Skeletal muscle satellite cell (primary cell): ENCODE measurements around the gene VAV2.

ENCODE experiments used
- H3K27me3 ChIP-seq: 2 replicates; pipeline ENCODE4 v1.7.0; 2013; ENCODE audit warnings: low read length; ENCODE audit not compliant: control insufficient read depth, insufficient read depth
- H3K36me3 ChIP-seq: 2 replicates; pipeline ENCODE4 v1.7.0; 2013; ENCODE audit warnings: mild to moderate bottlenecking, control low read depth, low read length; ENCODE audit not compliant: insufficient read depth
- H3K4me1 ChIP-seq: 2 replicates; pipeline ENCODE4 v1.7.0; 2013; ENCODE audit warnings: low read length; ENCODE audit not compliant: control insufficient read depth, insufficient read depth
- H3K4me2 ChIP-seq: 2 replicates; pipeline ENCODE4 v1.7.0; 2013; ENCODE audit warnings: mild to moderate bottlenecking, low read length
- H3K4me3 ChIP-seq: 2 replicates; pipeline ENCODE4 v1.7.0; 2013; ENCODE audit warnings: low read length
- H3K9ac ChIP-seq: 2 replicates; pipeline ENCODE4 v1.7.0; 2013; ENCODE audit warnings: mild to moderate bottlenecking, low read depth, low read length, moderate library complexity
- H3K9me3 ChIP-seq: replicated peaks from 2 replicates; pipeline ENCODE4 v1.7.0; 2013; ENCODE audit warnings: mild to moderate bottlenecking, control low read depth, low read length

The VAV2 gene

DNA sequence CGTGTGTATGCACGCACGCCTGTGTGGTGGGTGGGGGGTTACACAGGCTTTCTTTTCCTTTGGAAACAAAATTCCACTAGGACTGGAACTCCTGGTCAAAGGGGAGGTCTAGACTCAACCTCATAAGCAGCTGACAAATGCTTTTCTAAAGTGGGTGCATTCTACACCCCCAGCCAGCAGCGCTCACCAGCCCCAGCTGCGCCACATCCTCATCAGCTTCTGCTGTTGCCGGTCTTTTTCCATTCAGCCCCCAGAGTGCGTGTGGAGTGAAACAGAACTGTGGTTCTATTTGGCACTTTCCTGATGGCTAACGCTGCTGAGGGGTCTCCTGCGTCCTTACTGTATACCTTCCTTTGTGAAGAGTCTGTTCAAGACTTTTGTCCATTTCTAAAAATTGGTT, 176.3 kb downstream of the VAV2 start:
- Histone ChIP-seq H3K4me2 (no peak overlapping the region), H3K9me3 (no peaks in the 10 kb centered on the region), H3K9ac (no peak overlapping the region), H3K27me3 (no peaks in the 10 kb centered on the region), H3K4me1 (peaks cover 6% of the 10 kb centered on the region), H3K36me3 (peaks cover 7% of the 10 kb centered on the region), H3K4me3 (no peak overlapping the region)

DNA sequence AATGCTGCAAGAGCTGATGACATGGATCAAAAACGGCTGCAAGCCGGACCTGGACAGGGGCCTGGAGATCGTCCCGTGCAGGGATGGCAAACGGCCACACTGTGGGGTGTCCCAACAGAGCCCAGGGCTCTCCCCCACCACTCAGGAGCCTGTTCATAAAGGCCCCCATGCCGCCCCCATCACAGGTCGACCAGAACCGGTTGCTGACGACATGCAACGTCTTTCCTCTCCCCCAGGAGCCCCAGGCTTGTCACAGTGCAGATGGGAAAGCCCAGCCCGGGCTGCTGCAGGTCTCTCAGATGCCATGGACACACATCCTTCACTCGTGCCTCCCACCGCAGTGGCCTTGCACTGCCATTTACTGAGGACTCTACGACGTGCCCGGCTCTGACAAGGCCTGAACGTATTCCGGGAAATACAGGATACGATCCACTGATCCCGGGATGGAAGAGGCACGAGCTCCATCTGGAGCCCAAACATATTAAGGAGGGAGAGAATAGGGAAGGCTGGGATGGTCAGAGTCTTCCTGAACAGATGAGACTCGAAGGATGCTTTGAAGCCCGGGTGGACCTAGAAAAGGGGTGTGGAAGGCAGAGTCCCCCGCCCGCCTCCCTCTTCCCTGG, 177.4 kb downstream of the VAV2 start:
- peaks cover 9% of the 10 kb centered on the region for H3K36me3 ChIP-seq

DNA sequence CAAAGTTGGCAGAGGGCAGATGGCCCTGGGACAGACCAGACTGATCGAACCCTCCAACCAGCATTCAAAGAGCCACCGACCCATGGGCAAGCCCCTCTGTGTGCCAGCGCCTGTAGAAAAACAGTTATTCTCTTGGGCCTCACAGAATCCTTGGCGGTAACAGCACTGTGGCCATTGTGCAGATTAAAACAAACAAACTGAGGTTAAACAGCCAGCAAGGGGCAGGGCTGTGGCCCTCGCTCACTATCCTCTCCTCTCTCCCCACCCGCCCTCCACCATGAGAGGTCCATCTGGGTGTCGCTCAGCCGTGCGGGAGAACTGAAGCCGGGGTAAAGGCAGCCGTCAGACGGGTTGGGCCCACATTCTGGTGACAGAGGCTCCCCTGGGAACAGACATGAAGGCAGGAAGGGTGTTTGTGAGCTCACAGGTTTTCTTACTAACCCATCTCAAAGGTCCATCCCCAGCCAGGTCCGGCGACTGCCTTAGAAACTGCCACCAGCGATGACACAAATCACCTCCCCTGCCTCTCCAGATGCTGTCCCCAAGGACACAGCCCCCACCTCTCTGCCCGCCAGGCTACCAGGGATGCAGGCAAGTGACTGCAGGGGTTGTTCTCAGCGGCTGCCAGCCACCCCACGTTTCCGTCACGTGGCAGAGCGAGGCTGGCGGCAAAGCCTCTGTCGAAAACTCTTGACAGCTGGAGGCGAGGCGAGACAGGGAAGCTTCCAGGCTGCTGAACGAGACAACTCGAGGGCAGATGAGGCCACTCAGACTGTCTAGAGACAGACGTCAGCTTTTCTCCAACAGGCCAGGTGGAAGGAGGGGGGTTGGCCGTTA, 178.2 kb downstream of the VAV2 start:
- H3K27me3 ChIP-seq, result no peaks in the 10 kb centered on the region
- no peak overlapping the region for H3K4me3 ChIP-seq
- H3K4me2 ChIP-seq, result no peak overlapping the region
- no peaks in the 10 kb centered on the region for H3K9me3 ChIP-seq
- peaks cover 14% of the 10 kb centered on the region for H3K36me3 ChIP-seq
- no peak overlapping the region for H3K9ac ChIP-seq
- H3K4me1 ChIP-seq, result peaks cover 6% of the 10 kb centered on the region

More for the DNA sequence above, 177.4 kb downstream of the VAV2 start:
- no peak overlapping the region for H3K4me3 ChIP-seq
- H3K27me3 ChIP-seq, result no peaks in the 10 kb centered on the region
- H3K9ac ChIP-seq, result no peak overlapping the region
- H3K4me2 ChIP-seq, result no peak overlapping the region
- H3K9me3 ChIP-seq, result no peaks in the 10 kb centered on the region
- H3K4me1 ChIP-seq, result peaks cover 6% of the 10 kb centered on the region

DNA sequence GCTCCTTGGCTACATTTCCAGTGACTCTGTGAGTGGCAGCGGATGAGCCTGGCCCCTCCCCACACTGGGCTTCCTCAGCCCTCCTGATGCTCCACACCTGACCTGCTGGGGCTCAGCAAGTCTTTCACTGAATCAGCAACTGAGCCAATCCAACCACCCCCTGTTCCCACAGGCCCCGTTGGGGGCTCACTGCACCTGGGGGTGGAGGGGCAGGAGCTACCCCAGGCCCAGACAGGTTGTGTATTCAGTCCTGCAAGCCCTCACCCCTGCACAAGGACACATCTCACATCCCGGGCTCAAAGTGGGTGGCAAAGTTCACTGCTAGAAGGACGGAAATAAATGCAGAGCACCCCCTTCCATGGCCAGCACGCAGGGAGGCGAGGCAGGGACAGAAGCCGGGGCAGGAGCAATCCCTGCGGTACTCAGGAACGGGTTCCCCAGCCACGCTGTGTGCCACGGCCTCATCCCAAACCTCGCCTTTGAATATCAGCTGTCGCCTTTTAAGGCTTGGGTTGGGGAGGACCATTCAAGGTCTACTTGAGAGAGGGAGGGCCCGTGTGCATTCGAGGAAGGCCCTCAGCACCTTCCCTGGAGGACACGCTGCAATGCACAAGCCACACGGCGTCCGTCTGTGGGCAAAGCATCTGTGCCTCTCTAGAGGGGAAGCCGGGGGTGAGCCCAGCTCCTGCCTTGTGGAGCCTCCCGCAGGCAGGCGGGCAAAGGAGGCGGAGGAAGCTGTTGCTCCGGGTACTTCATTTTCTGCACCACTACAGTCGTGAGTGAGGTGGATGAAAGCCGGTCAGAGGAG, 179.0 kb downstream of the VAV2 start:
- H3K4me3 ChIP-seq, result no peak overlapping the region
- H3K9me3 ChIP-seq, result no peaks in the 10 kb centered on the region
- H3K9ac ChIP-seq, result no peak overlapping the region
- H3K36me3 ChIP-seq, result peaks cover 22% of the 10 kb centered on the region
- H3K4me1 ChIP-seq, result no peaks in the 10 kb centered on the region
- no peak overlapping the region for H3K4me2 ChIP-seq
- no peaks in the 10 kb centered on the region for H3K27me3 ChIP-seq

DNA sequence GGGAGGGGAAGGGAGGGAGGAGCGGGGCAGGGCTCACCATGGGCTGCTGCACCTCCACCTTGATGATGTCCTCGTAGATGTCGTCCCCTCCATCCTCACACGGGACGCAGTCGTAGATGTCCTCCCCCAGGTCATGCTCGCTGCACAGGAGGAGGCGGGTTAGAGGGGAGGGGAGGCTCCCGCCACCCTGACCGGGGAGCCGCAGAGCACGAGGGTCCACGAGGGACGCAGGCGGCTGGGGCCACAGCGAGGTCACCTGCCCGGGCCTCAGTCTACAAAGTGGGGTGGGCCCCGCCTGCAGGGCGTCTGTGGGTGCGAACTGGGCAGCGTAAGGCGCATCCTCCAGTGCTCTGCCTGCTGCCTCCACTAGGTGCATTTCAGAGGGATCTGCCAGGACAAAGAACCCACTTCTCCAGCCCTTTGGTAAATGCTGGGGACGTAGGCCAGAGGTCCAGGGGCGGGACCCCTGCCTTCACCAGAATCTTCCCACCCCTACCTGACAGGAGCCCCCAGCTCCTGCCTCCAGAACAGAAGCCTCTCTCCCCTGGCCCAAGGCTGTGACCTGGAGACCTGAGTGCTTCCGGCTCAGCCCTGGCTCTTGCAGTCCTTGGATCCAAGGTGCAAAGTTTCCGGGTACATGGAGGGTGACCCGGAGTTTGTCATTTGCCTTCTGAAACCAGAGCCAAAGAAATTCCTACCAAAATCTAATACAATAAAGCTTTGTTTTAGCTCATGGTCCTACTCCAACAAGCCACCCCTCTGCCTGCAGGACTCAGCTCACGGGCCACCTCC, 179.9 kb downstream of the VAV2 start:
- no peak overlapping the region for H3K4me3 ChIP-seq
- no peaks in the 10 kb centered on the region for H3K27me3 ChIP-seq
- peaks cover 29% of the 10 kb centered on the region for H3K36me3 ChIP-seq
- H3K9me3 ChIP-seq, result no peaks in the 10 kb centered on the region
- H3K4me1 ChIP-seq, result no peaks in the 10 kb centered on the region
- H3K9ac ChIP-seq, result no peak overlapping the region
- no peak overlapping the region for H3K4me2 ChIP-seq

DNA sequence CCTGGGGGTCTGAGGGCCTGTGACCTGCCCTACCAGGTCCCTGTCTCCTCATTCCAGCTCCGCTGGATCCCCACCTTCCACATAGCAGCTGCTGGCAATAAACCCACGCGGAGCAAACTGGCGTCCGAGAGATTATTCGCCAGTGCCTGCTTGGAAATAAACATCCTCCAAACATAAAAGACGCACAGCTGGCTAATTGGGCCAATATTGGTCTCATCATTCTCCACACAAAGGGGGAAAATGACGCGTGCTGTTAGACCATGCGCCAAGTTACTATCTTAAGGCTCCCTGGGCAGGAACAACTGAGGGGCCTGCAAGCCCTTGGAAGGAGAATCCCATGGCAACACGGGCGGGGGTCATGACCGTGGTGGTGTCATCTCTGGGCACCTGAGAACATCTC, 180.7 kb downstream of the VAV2 start:
- Histone ChIP-seq H3K27me3 (no peaks in the 10 kb centered on the region), H3K9ac (no peak overlapping the region), H3K36me3 (peaks cover 29% of the 10 kb centered on the region), H3K4me3 (no peak overlapping the region), H3K9me3 (no peaks in the 10 kb centered on the region), H3K4me1 (no peaks in the 10 kb centered on the region), H3K4me2 (no peak overlapping the region)

DNA sequence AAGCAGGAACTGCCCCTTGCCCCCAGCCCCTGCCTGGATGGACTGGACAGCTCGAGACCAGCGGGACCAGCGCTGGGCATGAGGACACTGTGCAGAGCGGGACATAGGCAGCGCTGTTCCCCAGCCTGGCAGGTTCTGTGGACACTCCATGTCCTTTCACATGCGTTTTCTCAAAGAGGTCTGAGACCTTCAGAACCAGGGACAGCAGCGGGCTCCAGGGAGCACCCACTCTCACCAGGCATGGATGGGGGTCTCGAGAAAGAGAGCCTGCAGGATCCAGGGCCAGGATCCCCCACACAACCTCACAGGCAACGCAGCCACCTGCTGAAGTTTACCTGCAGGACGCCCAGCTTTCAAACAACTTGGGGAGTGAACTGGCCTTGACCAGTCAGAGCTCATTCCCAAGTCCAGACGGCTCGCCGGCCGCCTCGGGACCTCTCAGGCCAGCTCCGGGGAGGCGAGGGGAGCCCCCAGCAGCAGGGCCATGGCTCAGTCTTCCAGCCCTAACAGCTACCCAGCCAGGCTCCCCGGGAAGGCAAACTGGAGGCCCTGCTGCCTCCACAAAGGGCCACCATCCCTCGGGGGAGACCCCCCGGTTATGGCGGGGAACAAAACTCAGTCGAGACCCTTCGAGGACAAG, 181.4 kb downstream of the VAV2 start:
- Histone ChIP-seq H3K27me3 (no peaks in the 10 kb centered on the region), H3K4me3 (no peak overlapping the region), H3K36me3 (peaks cover 29% of the 10 kb centered on the region), H3K4me1 (no peaks in the 10 kb centered on the region), H3K4me2 (no peak overlapping the region), H3K9ac (no peak overlapping the region), H3K9me3 (no peaks in the 10 kb centered on the region)

DNA sequence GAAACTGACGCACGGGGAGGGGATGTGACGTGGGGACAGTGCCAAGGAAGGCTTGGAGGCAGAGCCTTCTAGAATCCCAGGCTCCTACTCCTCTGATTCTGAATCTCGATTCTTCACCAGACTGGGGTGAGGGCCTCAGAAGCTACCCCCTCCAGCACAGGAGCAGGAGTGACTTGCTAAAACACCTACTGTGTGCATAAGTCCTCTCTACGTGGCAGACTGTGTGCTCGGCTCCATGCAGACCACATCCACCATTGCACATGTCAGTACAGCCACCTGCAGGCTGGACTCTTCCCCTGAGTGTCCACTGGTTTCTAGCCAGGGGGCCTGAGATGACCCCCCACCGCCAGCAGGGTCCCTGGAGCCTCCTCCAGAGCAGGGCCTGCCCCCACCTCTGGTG, 182.8 kb downstream of the VAV2 start:
- Histone ChIP-seq H3K36me3 (peaks cover 26% of the 10 kb centered on the region), H3K4me3 (no peak overlapping the region), H3K9ac (no peak overlapping the region), H3K4me2 (no peak overlapping the region), H3K4me1 (no peaks in the 10 kb centered on the region), H3K9me3 (no peaks in the 10 kb centered on the region), H3K27me3 (no peaks in the 10 kb centered on the region)

DNA sequence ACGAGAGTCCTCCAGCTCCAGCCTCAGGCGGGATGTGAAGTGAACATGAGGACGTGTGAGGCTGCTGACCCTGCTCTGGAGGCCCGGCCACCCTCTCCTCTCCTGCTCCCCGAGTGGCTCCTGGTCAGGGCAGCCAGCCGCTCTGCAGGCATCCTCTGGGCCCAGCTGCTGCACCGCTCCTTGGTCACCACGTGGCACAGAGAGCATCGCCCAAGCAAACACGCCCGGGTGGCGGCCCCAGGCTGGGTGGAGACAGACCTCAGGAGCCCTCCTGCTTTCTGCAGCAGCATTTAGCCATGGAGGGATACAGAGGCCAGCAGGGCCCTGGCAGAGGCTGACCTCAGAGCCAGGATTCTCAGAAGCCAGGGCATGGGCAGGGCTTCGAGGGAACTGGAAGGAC, 184.3 kb downstream of the VAV2 start:
- Histone ChIP-seq H3K4me3 (no peak overlapping the region), H3K36me3 (peaks cover 22% of the 10 kb centered on the region), H3K9me3 (no peaks in the 10 kb centered on the region), H3K9ac (no peak overlapping the region), H3K4me2 (no peak overlapping the region), H3K4me1 (peaks cover 4% of the 10 kb centered on the region), H3K27me3 (no peaks in the 10 kb centered on the region)

DNA sequence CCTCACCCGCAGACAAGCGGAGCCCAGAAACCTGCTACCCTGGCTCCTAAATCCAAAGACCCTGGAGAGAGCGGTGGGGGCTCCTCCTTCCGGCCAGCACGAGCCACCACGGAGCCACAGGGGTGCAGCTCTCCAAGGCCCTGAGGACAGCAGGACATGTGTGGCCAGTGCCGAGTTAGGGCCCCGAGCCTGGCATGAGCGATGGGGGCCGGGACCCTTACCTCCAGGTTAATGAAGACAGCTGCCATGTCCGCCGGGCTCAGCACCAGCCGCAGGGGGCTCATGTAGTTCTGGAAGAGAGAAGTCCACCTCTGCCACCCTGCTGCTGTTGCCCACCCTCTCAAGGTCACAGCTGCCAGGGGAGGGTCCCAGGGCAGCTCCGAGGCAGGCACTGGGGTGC, 185.1 kb downstream of the VAV2 start:
- no peak overlapping the region for H3K9ac ChIP-seq
- peaks cover 22% of the 10 kb centered on the region for H3K36me3 ChIP-seq
- no peak overlapping the region for H3K4me2 ChIP-seq
- no peaks in the 10 kb centered on the region for H3K27me3 ChIP-seq
- H3K4me3 ChIP-seq, result no peak overlapping the region
- no peaks in the 10 kb centered on the region for H3K9me3 ChIP-seq
- peaks cover 4% of the 10 kb centered on the region for H3K4me1 ChIP-seq
